HEK293 (cell line): Measurements from ENCODE around the gene NARS2.

Source experiments
- CTCF ChIA-PET: fragments of 350-600 bp; formaldehyde crosslinking; extraction: SDS; loops from one replicate; lab custom pipeline; 2021; ENCODE audit warnings: antibody characterized with exemption; lab: Yijun Ruan, JAX
- POLR2A ChIA-PET: fragments of 300-600 bp; formaldehyde crosslinking; extraction: SDS; loops from one replicate; lab custom pipeline; 2020; ENCODE audit warnings: antibody characterized with exemption, inconsistent platforms; lab: Yijun Ruan, JAX
- H3K27ac ChIP-seq: fragments of 200-500 bp; sonication (Bioruptor generic); 2 replicates; pipeline ENCODE4 v1.5.1; 2014; ENCODE audit warnings: low read depth, low read length, control low read depth, inconsistent platforms; ENCODE audit errors: extremely low read depth
- H3K36me3 ChIP-seq, 2 experiments: fragments of 200-500 bp in 1 of 2; sonication (Bioruptor generic) in 1 of 2; 1 replicate in 1 of 2; 2 replicates in 1 of 2; pipeline ENCODE4 v1.5.1; 2014 to 2017; ENCODE audit warnings: inconsistent platforms in 2 of 2, low read length in 2 of 2; ENCODE audit not compliant: control insufficient read depth in 2 of 2, insufficient read depth in 1 of 2
- H3K4me1 ChIP-seq: fragments of 200-500 bp; sonication (Bioruptor generic); 2 replicates; pipeline ENCODE4 v1.5.1; 2014; ENCODE audit warnings: mild to moderate bottlenecking, low read length, inconsistent platforms; ENCODE audit not compliant: control insufficient read depth, insufficient read depth
- H3K4me3 ChIP-seq: 2 replicates; pipeline ENCODE4 v1.5.1; 2011; ENCODE audit warnings: low read depth, mild to moderate bottlenecking, control low read depth, low read length, moderate library complexity
- H3K9me3 ChIP-seq: fragments of 200-500 bp; sonication (Bioruptor generic); 2 replicates; pipeline ENCODE4 v1.5.1; 2014; ENCODE audit warnings: low read depth, low read length, inconsistent platforms; ENCODE audit not compliant: control insufficient read depth, insufficient read depth
- KLF9 ChIP-seq: fragments of 450-650 bp; formaldehyde crosslinking; IDR thresholded peaks from 2 replicates; pipeline ENCODE4 v1.5.1; 2016; ENCODE audit warnings: missing biosample characterization, missing genetic modification characterization, low read depth
- MYNN ChIP-seq: fragments of 450-650 bp; formaldehyde crosslinking; IDR thresholded peaks from 2 replicates; pipeline ENCODE4 v1.5.1; 2016; ENCODE audit warnings: missing biosample characterization, missing genetic modification characterization, borderline replicate concordance
- OSR2 ChIP-seq: fragments of 450-650 bp; formaldehyde crosslinking; IDR thresholded peaks from 2 replicates; pipeline ENCODE4 v1.5.1; 2016; ENCODE audit warnings: missing biosample characterization, missing genetic modification characterization
- OVOL3 ChIP-seq: fragments of 450-650 bp; formaldehyde crosslinking; IDR thresholded peaks from 2 replicates; pipeline ENCODE4 v1.5.1; 2016; ENCODE audit warnings: missing biosample characterization, missing genetic modification characterization
- PRDM1 ChIP-seq: fragments of 450-650 bp; formaldehyde crosslinking; IDR thresholded peaks from 2 replicates; pipeline ENCODE4; 2016; ENCODE audit warnings: missing biosample characterization, missing genetic modification characterization
- SETDB1 ChIP-seq: IDR thresholded peaks from one replicate; pipeline ENCODE4 v1.6.1; 2017; ENCODE audit warnings: mild to moderate bottlenecking, low read length, moderate library complexity, mixed read lengths; ENCODE audit not compliant: insufficient read length
- ZNF10 ChIP-seq: fragments of 450-650 bp; formaldehyde crosslinking; IDR thresholded peaks from 2 replicates; pipeline ENCODE4 v1.5.1; 2017; ENCODE audit warnings: missing biosample characterization, missing genetic modification characterization
- ZNF121 ChIP-seq: fragments of 450-650 bp; formaldehyde crosslinking; IDR thresholded peaks from 2 replicates; pipeline ENCODE4 v1.5.1; 2016; ENCODE audit warnings: missing biosample characterization, missing genetic modification characterization
- ZNF138 ChIP-seq: fragments of 450-650 bp; formaldehyde crosslinking; IDR thresholded peaks from 2 replicates; pipeline ENCODE4 v1.5.1; 2016; ENCODE audit warnings: missing biosample characterization, missing genetic modification characterization, borderline replicate concordance
- ZNF140 ChIP-seq: fragments of 450-650 bp; formaldehyde crosslinking; IDR thresholded peaks from 2 replicates; pipeline ENCODE4 v1.5.1; 2016; ENCODE audit warnings: missing biosample characterization, missing genetic modification characterization
- ZNF155 ChIP-seq: fragments of 450-650 bp; formaldehyde crosslinking; IDR thresholded peaks from 2 replicates; pipeline ENCODE4 v1.5.1; 2016; ENCODE audit warnings: missing biosample characterization, missing genetic modification characterization
- ZNF324 ChIP-seq: fragments of 450-650 bp; formaldehyde crosslinking; IDR thresholded peaks from 2 replicates; pipeline ENCODE4 v1.5.1; 2016; ENCODE audit warnings: missing biosample characterization, missing genetic modification characterization
- ZNF416 ChIP-seq: fragments of 450-650 bp; formaldehyde crosslinking; IDR thresholded peaks from 2 replicates; pipeline ENCODE4 v1.5.1; 2016; ENCODE audit warnings: missing biosample characterization, missing genetic modification characterization
- ZNF529 ChIP-seq: fragments of 450-650 bp; formaldehyde crosslinking; IDR thresholded peaks from 2 replicates; pipeline ENCODE4 v1.5.1; 2017; ENCODE audit warnings: missing genetic modification characterization, missing biosample characterization; ENCODE audit not compliant: insufficient replicate concordance
- ZNF530 ChIP-seq: fragments of 450-650 bp; formaldehyde crosslinking; IDR thresholded peaks from 2 replicates; pipeline ENCODE4 v1.5.1; 2016; ENCODE audit warnings: low read depth, missing biosample characterization, missing genetic modification characterization
- ZNF571 ChIP-seq: fragments of 450-650 bp; formaldehyde crosslinking; IDR thresholded peaks from 2 replicates; pipeline ENCODE4 v1.5.0; 2017; ENCODE audit warnings: missing biosample characterization, missing genetic modification characterization
- ZNF670 ChIP-seq: fragments of 450-650 bp; formaldehyde crosslinking; IDR thresholded peaks from 2 replicates; pipeline ENCODE4 v1.5.1; 2016; ENCODE audit warnings: missing biosample characterization, missing genetic modification characterization, low read depth
- ZNF777 ChIP-seq: fragments of 450-650 bp; formaldehyde crosslinking; IDR thresholded peaks from 2 replicates; pipeline ENCODE4 v1.5.1; 2017; ENCODE audit warnings: missing biosample characterization, missing genetic modification characterization, borderline replicate concordance
- ZNF792 ChIP-seq: fragments of 450-650 bp; formaldehyde crosslinking; IDR thresholded peaks from 2 replicates; pipeline ENCODE4 v1.5.1; 2016; ENCODE audit warnings: missing biosample characterization, missing genetic modification characterization
- TF ChIP-seq, protein P1 (sequence below): fragments of 450-650 bp; formaldehyde crosslinking; IDR thresholded peaks from 2 replicates; pipeline ENCODE4 v1.5.1; 2016; ENCODE audit warnings: missing biosample characterization, missing genetic modification characterization
- TF ChIP-seq, protein P2 (sequence below): IDR thresholded peaks from 2 replicates; pipeline ENCODE4 v1.6.1; 2011; ENCODE audit warnings: mild to moderate bottlenecking, low read depth, low read length, borderline replicate concordance
- TF ChIP-seq, protein P3 (sequence below): fragments of 450-650 bp; formaldehyde crosslinking; IDR thresholded peaks from 2 replicates; pipeline ENCODE4 v1.5.1; 2017; ENCODE audit warnings: missing biosample characterization, missing genetic modification characterization

The NARS2 gene

DNA sequence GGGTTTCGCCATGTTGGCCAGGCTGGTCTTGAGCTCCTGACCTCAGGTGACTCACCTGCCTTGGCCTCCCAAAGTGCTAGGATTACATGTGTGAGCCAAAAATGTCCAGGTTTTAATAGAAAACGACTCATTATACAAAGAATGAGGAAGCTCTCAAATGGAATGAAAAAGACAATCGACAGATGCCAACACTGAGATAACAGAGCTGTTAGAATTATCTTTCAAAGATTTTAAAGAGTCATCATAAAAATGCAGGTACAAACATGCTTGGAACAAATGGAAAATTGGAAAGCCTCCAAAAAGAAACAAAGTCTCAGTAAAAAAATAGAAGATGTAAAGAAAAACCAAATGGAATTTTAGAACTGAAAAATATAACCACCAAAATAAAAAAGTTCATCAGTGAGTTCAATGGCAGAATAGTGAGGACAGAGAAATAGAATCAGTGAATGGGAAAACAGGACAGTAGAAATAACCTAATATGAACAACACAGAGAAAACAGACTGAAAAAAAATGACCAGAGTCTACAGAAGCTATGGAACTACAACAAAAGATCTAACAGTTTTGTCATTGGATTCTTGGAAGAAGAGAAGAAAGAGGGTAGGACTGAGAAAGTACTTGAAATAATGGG lies 168.0 kb downstream of the NARS2 start:
- H3K36me3 ChIP-seq, result no peaks in the 10 kb centered on the region
- no peaks in the 10 kb centered on the region for H3K9me3 ChIP-seq
- H3K27ac ChIP-seq, result no peak overlapping the region
- TF ChIP-seq ZNF416 (tag by site-specific recombination) (no peak), ZNF121 (tag by site-specific recombination) (no peak), ZNF140 (no peak)
- TF ChIP-seq, all 188 proteins: peak for 0
- H3K4me3 ChIP-seq, result no peak overlapping the region
- no peaks in the 10 kb centered on the region for H3K4me1 ChIP-seq
- ChIA-PET POLR2A (no interaction called here), CTCF (interaction anchor here (0.7 to 0.9 kb wide), 2 partner anchors 10 to 15 kb away, joined by 3 read pairs; no protein-coding TSS in a partner anchor)

DNA sequence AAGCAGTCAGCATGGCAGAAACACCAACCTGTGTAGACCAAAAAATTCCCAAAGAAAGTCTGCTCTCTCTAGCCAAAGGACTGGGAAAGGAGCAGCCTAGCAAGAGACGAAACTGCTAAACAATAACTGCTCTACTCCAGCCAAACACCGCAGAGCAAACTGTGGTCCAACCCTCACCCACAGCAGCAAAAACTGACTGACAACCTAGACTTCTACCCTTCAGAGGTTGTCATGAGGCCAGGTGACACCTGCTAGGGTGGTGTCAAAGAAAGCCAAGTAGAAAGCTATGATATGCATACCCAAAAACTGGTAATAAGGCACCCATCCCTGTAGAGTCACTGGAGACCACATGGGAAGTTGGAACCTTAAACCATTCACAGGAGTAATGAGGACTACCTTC lies 168.9 kb downstream of the NARS2 start:
- Histone ChIP-seq H3K36me3 (no peaks in the 10 kb centered on the region), H3K9me3 (no peaks in the 10 kb centered on the region)
- TF ChIP-seq ZNF155 (tag by site-specific recombination) (no peak), ZNF571 (no peak), ZNF792 (tag by site-specific recombination) (no peak), PRDM1 (tag by site-specific recombination) (no peak)
- TF ChIP-seq, all 188 proteins: peak for 0
- Histone ChIP-seq H3K4me3 (no peak overlapping the region), H3K4me1 (no peaks in the 10 kb centered on the region), H3K27ac (no peak overlapping the region)
- CTCF ChIA-PET, result interaction anchor here (0.5 to 0.9 kb wide), 2 partner anchors 10 to 159 kb away, joined by 3 read pairs; no protein-coding TSS in a partner anchor
- POLR2A ChIA-PET, result no interaction called here

DNA sequence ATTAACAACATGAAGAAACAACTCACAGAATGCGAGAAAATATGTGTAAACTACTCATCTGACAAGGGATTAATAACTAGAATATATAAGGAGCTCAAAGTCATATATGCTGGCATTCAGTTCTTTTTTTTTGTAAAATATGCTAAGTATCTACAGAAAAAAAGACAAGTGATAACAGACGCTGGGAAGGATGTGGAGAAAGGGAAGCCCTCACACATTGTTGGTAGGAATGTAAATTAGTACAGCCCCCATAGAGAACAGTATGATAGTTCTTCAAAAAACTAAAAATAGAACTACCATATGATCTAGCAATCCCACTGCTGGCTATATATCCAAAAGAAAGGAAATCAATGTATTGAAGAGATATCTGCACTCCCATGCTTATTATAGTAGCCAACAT lies 170.9 kb downstream of the NARS2 start:
- H3K27ac ChIP-seq, result no peak overlapping the region
- no peaks in the 10 kb centered on the region for H3K9me3 ChIP-seq
- TF ChIP-seq ZNF138 (tag by site-specific recombination) (no peak), ZNF10 (tag by site-specific recombination) (no peak), ZNF670 (tag by site-specific recombination) (no peak), ZNF777 (no peak), OSR2 (tag by site-specific recombination) (no peak), ZNF529 (tag by site-specific recombination) (no peak), ZNF530 (tag by site-specific recombination) (no peak), MYNN (tag by site-specific recombination) (no peak), OVOL3 (tag by site-specific recombination) (no peak), SETDB1 (no peak), KLF9 (tag by site-specific recombination) (no peak), ZNF324 (tag by site-specific recombination) (no peak)
- TF ChIP-seq, protein P1, sequence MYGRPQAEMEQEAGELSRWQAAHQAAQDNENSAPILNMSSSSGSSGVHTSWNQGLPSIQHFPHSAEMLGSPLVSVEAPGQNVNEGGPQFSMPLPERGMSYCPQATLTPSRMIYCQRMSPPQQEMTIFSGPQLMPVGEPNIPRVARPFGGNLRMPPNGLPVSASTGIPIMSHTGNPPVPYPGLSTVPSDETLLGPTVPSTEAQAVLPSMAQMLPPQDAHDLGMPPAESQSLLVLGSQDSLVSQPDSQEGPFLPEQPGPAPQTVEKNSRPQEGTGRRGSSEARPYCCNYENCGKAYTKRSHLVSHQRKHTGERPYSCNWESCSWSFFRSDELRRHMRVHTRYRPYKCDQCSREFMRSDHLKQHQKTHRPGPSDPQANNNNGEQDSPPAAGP (tag by site-specific recombination), result no peak
- TF ChIP-seq, protein P2, sequence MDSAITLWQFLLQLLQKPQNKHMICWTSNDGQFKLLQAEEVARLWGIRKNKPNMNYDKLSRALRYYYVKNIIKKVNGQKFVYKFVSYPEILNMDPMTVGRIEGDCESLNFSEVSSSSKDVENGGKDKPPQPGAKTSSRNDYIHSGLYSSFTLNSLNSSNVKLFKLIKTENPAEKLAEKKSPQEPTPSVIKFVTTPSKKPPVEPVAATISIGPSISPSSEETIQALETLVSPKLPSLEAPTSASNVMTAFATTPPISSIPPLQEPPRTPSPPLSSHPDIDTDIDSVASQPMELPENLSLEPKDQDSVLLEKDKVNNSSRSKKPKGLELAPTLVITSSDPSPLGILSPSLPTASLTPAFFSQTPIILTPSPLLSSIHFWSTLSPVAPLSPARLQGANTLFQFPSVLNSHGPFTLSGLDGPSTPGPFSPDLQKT, result no peak
- TF ChIP-seq, protein P3, sequence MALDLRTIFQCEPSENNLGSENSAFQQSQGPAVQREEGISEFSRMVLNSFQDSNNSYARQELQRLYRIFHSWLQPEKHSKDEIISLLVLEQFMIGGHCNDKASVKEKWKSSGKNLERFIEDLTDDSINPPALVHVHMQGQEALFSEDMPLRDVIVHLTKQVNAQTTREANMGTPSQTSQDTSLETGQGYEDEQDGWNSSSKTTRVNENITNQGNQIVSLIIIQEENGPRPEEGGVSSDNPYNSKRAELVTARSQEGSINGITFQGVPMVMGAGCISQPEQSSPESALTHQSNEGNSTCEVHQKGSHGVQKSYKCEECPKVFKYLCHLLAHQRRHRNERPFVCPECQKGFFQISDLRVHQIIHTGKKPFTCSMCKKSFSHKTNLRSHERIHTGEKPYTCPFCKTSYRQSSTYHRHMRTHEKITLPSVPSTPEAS (tag by site-specific recombination), result no peak
- no peak overlapping the region for H3K4me3 ChIP-seq
- H3K36me3 ChIP-seq, result no peaks in the 10 kb centered on the region
- ChIA-PET CTCF (interaction anchor here (0.6 to 0.7 kb wide), 2 partner anchors 78 to 1007 kb away, joined by 3 to 4 read pairs; no protein-coding TSS in a partner anchor), POLR2A (no interaction called here)
- H3K4me1 ChIP-seq, result no peaks in the 10 kb centered on the region
